Natural killer cell (primary cell): ENCODE measurements around the gene FOXD4L1. TPM values are rescaled to one million over a fixed set of nuclear protein-coding genes. Genes with fewer than 3 reads are reported as not detected.
"Not testable (repeated sequence)": the region's sequence is repeated elsewhere in the genome, so short reads cannot be mapped to it uniquely, and the experiment has no call there.

Experiments
- ATAC-seq, 3 donors: fragments of 150-1000 bp in 2 of 3; fragments of 200-7000 bp in 1 of 3; cut with Tn5 transposase; 1 replicate in 1 of 3; 2 replicates in 2 of 3; pipeline ENCODE4 v1.10.0; 2021; ENCODE audit warnings: mild to moderate bottlenecking in 2 of 3, moderate library complexity in 2 of 3
- DNase-seq, 2 donors: peaks; one replicate each; pipeline versions ENCODE4 v3.0.0 to v3.0.0-alpha.2; 2013 to 2021; ENCODE audit warnings: mixed read lengths in 1 of 2
- H3K27ac ChIP-seq: one replicate; pipeline ENCODE4 v1.5.1; 2013; ENCODE audit warnings: mild to moderate bottlenecking, low read length
- H3K27me3 ChIP-seq: one replicate; pipeline ENCODE4 v1.6.1; 2013; ENCODE audit warnings: low read length; ENCODE audit not compliant: control insufficient read depth, insufficient read depth
- H3K36me3 ChIP-seq: one replicate; pipeline ENCODE4 v1.6.1; 2013; ENCODE audit warnings: low read length; ENCODE audit not compliant: control insufficient read depth, insufficient read depth
- H3K4me1 ChIP-seq: one replicate; pipeline ENCODE4 v1.6.1; 2013; ENCODE audit warnings: low read length; ENCODE audit not compliant: control insufficient read depth, insufficient read depth
- H3K4me3 ChIP-seq: one replicate; pipeline ENCODE4 v1.5.1; 2013; ENCODE audit warnings: low read length
- H3K9me3 ChIP-seq: one replicate; pipeline ENCODE4 v1.6.1; 2013; ENCODE audit warnings: low read length; ENCODE audit not compliant: control insufficient read depth, insufficient read depth
- H3K27ac Mint-ChIP-seq, 2 donors: one replicate each; pipeline ENCODE4 v1.8.0; 2022; ENCODE audit warnings: mild to moderate bottlenecking in 2 of 2, mixed read lengths in 2 of 2, moderate library complexity in 1 of 2
- H3K27me3 Mint-ChIP-seq, 2 donors: one replicate each; pipeline ENCODE4 v1.8.0; 2022; ENCODE audit warnings: low read depth in 2 of 2, mixed read lengths in 2 of 2
- H3K36me3 Mint-ChIP-seq: one replicate; pipeline ENCODE4 v1.8.0; 2022; ENCODE audit warnings: mixed read lengths
- H3K4me1 Mint-ChIP-seq, 2 donors: one replicate each; pipeline ENCODE4 v1.8.0; 2022; ENCODE audit warnings: mixed read lengths in 2 of 2
- H3K4me3 Mint-ChIP-seq: one replicate; pipeline ENCODE4 v1.8.0; 2022; ENCODE audit warnings: mild to moderate bottlenecking, moderate library complexity, mixed read lengths
- H3K9me3 Mint-ChIP-seq, 2 donors: one replicate each; pipeline ENCODE4 v1.8.0; 2022; ENCODE audit warnings: mixed read lengths in 2 of 2
- WGBS: methylation state at CpG from one replicate; pipeline ENCODE4 v1.1.7; 2013; ENCODE audit warnings: missing lambda C conversion rate; ENCODE audit not compliant: insufficient coverage; 5-methylcytosine and 5-hydroxymethylcytosine counted together
- intact Hi-C: fragments of 100-400 bp; cut with micrococcal nuclease; formaldehyde crosslinking; loops from one replicate; pipeline ENCODE4 v1.14.2; 2022
- total RNA-seq, 4 donors: library from RNA; stranded (reverse); fragments of 120-200 nt in 1 of 4; gene quantifications; one replicate each; pipeline versions ENCODE4 v1.2.3 to v1.2.4, GENCODE V29; 2013 to 2022

FOXD4L1 gene
- total RNA-seq, 3 donors from 2014 or later (not counting 1 experiment from before 2014, with no cell fraction given) = not detected

DNA sequence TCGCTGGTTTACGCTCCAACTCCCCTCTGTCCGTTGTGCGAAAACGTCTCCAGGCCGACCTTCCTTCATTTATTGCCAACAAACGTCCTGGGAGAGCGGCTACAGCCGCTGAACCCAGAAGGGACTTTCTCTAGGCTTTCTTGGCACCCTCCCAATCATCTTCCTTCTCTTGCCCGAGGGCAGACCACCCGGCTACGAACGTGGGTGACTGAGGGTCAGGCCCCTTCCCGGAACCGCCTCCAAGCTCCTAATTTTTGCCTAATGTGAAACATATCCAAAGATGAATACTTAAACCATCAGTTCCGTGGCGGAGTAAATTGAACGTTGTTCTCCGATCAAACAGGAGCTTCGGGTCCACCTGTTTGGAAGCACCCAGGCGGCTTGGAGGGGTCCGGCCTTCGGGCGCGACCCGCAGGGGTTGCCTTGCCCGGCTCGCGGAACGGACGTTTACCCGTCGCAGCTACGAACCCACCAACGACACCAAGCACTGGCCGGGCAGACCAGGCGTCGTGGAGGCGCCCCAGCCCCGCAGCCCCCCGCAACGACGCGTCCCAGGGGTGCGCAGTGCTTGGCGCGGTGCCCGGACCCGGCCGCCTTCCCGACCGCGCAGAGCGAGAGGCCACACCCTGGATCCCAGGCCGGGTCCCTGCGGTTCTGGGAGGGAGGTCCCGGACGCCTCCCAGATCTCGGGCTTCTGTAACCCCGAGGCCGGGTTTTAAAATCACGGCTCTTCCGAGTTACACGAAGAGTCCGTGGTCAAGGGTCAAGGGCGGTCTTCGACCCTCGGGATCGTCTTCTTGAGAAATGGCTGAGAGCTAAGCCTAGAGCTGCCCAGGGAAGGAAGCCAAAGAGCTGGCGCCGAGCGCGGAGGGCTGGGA, 4.0 kb downstream of the FOXD4L1 start:
- 3% methylated on average over 67 of the region's 73 CpGs for WGBS
- H3K36me3 Mint-ChIP-seq, H3K9me3 Mint-ChIP-seq, H3K36me3 ChIP-seq, H3K9me3 ChIP-seq, intact Hi-C loops, H3K27ac ChIP-seq: not testable (repeated sequence)
- Mint-ChIP-seq H3K27me3 (peaks cover 24% of the 10 kb centered on the region in 2 donors), H3K4me3 (peak overlapping the region; percentile 80), H3K4me1 (peaks cover 13 to 16% of the 10 kb centered on the region in 2 donors), H3K27ac (peak overlapping the region in 1 of 2 donors; percentile 67)
- ATAC-seq (peak in 2 of 3 donors; percentile 14 to 19), DNase-seq (peak in 1 of 2 donors; percentile 34)
- peaks cover 37% of the 10 kb centered on the region for H3K4me1 ChIP-seq
- peak overlapping the region; percentile 27 for H3K4me3 ChIP-seq
- peaks cover 24% of the 10 kb centered on the region for H3K27me3 ChIP-seq

DNA sequence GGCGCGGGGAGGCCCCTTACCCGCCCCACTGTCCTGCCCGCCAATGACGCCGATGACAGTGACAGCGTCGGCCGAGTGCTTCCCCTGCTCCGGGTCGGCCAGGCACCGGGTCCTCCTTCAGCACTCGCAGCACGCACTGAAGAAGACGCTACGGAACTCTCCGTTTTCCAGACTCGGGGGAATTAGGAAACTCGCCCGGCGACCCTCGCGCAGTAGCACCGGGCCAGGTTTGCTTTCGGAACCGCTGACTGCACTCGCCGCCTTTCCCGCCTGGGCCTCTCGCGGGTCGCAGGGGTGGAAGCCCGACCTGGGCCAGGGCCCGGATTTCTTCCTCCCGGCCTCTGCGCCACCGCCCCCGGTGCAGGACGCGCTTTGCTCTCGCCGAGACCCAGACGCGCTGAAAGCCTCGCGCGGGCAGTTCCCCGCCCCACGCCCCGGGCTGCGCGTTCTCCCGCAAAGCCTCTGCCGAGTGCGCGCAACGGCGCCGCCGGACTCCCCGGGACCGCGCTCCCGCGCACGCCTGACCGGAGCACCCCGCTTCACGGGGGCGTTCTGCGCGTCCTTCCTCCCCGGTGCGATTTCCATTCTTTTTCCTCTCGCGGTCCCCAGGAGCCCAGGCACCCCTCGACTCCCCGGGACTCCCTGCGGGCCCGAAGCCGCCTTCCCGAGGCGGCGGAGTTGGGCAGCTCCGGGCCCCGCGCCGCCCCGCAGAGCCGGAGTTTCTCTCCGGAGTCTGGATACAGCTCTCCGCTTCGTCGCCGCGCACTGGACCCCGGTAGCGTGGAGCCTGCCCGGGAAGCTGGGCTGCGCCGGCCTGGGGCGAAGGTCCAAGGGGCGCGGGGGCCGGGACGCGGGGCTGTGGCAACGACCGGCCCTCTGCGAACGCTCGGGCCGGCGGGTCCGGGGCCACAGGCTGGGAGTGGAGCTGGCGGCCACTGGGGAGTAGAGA, 4.9 kb downstream of the FOXD4L1 start:
- H3K27ac ChIP-seq, H3K9me3 Mint-ChIP-seq, intact Hi-C loops, H3K9me3 ChIP-seq, H3K36me3 ChIP-seq, H3K36me3 Mint-ChIP-seq: not testable (repeated sequence)
- ATAC-seq (peak; percentile 81 to 90 (median 86)), DNase-seq (peak; percentile 25 to 72)
- Mint-ChIP-seq H3K4me1 (peaks cover 13 to 16% of the 10 kb centered on the region in 2 donors), H3K27ac (peak overlapping the region in 1 of 2 donors; percentile 67), H3K4me3 (peak overlapping the region; percentile 80), H3K27me3 (peaks cover 19 to 21% of the 10 kb centered on the region in 2 donors)
- 1% methylated on average over 107 of the region's 116 CpGs for WGBS
- Histone ChIP-seq H3K4me3 (peak overlapping the region; percentile 27), H3K4me1 (peaks cover 37% of the 10 kb centered on the region), H3K27me3 (peaks cover 24% of the 10 kb centered on the region)

DNA sequence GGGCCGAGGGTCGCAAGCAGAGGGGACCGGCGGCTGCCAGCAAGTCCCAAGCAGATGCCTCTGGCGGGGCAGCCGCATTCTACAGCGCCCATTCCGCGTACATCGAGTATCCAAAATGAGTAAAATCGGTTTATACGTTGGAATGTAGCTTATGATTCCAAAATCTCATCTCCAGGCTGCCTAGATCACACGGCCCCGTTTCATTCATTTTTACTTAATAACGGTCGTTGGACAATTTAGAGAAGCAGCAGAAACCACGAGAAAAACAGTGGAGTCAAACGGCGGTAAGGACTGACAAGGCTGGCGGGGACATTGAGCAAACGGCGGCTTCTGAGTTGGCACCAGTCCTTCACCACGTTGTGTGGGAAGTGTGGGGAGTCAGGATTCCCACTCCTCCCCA, 5.6 kb downstream of the FOXD4L1 start:
- peaks cover 23% of the 10 kb centered on the region for H3K27me3 ChIP-seq
- H3K36me3 Mint-ChIP-seq, H3K27ac ChIP-seq, H3K27ac Mint-ChIP-seq, intact Hi-C loops, H3K36me3 ChIP-seq, H3K9me3 Mint-ChIP-seq, H3K9me3 ChIP-seq, H3K4me3 ChIP-seq, ATAC-seq: not testable (repeated sequence)
- H3K4me1 ChIP-seq = peaks cover 35% of the 10 kb centered on the region
- Mint-ChIP-seq H3K27me3 (peaks cover 16 to 24% of the 10 kb centered on the region in 2 donors), H3K4me1 (peaks cover 13 to 16% of the 10 kb centered on the region in 2 donors), H3K4me3 (peak overlapping the region; percentile 35)
- DNase-seq = peak in 1 of 2 donors; percentile 38
- WGBS = 3% methylated on average over 19 of the region's 23 CpGs

DNA sequence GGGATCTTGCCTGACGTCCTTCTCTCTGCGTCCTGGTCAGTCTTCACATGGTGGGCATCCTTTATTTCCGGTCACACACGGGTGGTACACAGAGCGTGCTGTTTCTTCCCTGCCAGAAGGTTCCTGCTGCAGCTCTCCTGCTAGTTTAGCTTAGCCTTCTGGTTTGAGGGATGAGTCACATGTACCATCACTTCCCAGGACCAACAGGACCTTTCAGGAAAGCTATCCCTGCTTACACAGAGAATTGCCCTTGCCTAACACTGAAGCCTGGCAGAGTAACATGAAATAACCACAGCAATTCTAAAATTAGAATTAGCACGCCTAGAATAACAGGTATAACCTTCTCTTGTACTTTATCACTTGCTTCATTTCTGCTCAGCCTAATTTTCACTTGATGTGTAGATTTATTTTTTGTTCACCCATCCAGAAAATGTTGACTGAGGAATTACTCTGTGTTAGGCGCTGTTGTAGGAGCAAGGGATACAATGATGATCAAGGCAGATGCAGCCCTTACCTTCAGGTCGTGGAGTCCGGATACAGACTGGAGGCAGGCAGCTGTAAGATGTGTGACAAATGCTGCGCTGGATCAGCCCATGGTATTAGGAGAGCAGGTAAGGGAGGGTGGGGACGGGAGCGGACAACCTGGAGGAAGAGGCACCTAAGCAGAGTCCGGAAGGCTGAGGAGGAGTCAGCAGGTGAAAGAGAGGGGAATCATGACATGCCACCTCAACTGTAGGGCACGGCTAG, 9.1 kb downstream of the FOXD4L1 start:
- H3K4me1 Mint-ChIP-seq, H3K36me3 Mint-ChIP-seq, intact Hi-C loops, ATAC-seq, H3K9me3 ChIP-seq, H3K4me3 Mint-ChIP-seq, H3K4me3 ChIP-seq, H3K9me3 Mint-ChIP-seq, H3K27ac ChIP-seq, H3K27ac Mint-ChIP-seq, H3K36me3 ChIP-seq: not testable (repeated sequence)
- 17% methylated on average over 7 of the region's 14 CpGs for WGBS
- peaks cover 0 to 20% of the 10 kb centered on the region in 2 donors for H3K27me3 Mint-ChIP-seq
- Histone ChIP-seq H3K4me1 (peaks cover 13% of the 10 kb centered on the region), H3K27me3 (peaks cover 12% of the 10 kb centered on the region)
- DNase-seq = peak in 1 of 2 donors; percentile 8

DNA sequence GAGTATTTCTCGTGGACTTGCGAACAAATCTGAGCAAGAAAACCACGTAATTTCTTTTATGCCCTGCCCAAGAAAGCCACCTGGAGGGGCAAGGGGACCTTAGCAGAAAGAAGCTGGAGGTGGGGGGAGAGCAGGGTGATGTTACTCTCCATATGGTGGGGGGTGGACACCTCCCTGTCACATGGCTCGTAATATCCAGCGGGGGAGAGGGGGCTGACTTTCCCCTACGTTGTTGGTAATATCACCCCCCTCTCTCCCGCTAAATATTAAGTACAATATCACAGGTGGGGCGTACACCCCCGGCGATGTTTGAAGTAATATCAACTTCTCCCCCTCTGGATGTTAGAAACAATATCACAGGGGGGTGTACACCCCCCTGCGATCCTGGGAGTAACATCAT, 9.7 kb downstream of the FOXD4L1 start:
- H3K9me3 ChIP-seq, DNase-seq, H3K27ac Mint-ChIP-seq, H3K36me3 ChIP-seq, H3K4me3 Mint-ChIP-seq, H3K27ac ChIP-seq, H3K4me1 ChIP-seq, H3K27me3 ChIP-seq, intact Hi-C loops, H3K4me1 Mint-ChIP-seq, H3K9me3 Mint-ChIP-seq, ATAC-seq, H3K4me3 ChIP-seq, H3K36me3 Mint-ChIP-seq: not testable (repeated sequence)
- H3K27me3 Mint-ChIP-seq = peaks cover 0 to 18% of the 10 kb centered on the region in 2 donors
- no CpG with 5 or more reads among the region's 11 CpGs for WGBS

DNA sequence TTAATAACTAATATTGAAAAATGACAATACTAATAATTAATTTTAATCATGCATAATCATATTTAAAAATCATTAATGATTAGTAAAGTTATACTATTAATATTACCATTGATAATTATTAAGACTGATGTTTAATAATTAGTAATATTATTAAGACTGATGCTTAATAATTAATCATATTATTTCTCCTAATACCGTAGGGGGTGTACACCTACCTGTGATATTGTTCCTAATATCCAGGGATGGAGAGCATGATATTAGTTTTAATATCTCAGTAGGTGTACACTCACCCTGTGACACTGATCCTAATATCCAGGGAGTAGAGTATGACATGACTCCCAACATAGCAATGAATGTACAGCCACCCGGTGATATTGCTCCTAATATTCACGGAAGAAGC, 12.4 kb downstream of the FOXD4L1 start:
- H3K4me1 ChIP-seq, H3K27ac ChIP-seq, H3K4me3 ChIP-seq, H3K36me3 Mint-ChIP-seq, H3K9me3 Mint-ChIP-seq, H3K4me3 Mint-ChIP-seq, ATAC-seq, H3K36me3 ChIP-seq, H3K4me1 Mint-ChIP-seq, H3K27ac Mint-ChIP-seq, DNase-seq, H3K9me3 ChIP-seq, intact Hi-C loops, H3K27me3 ChIP-seq: not testable (repeated sequence)
- H3K27me3 Mint-ChIP-seq = peaks cover 0 to 22% of the 10 kb centered on the region in 2 donors
- no CpG with 5 or more reads among the region's 3 CpGs for WGBS

DNA sequence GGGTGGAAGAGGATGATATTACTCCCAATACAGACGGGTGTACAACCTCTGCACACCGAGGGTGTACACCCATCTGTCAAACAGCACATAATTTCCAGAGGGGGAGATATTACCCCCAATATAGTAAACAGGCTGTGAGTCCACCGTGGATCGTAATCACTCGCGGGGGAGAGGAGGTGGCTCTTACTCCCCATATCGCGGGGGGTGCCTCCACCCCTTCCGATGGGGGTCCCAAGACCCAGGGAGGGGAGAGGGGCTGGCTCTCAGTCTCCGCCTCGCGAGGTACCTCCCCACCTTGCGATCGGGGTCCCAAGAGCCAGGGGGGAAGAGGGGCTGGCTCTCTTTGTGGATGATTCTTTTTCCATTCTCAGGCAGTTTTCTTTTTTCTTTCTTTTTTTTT, 13.4 kb downstream of the FOXD4L1 start:
- H3K4me3 ChIP-seq, H3K36me3 ChIP-seq, H3K27ac Mint-ChIP-seq, H3K4me1 Mint-ChIP-seq, H3K27me3 ChIP-seq, DNase-seq, H3K4me1 ChIP-seq, ATAC-seq, H3K27ac ChIP-seq, H3K9me3 ChIP-seq, H3K36me3 Mint-ChIP-seq, H3K9me3 Mint-ChIP-seq, intact Hi-C loops, H3K4me3 Mint-ChIP-seq: not testable (repeated sequence)
- WGBS = 85% methylated on average over 13 of the region's 14 CpGs
- H3K27me3 Mint-ChIP-seq = peaks cover 0 to 22% of the 10 kb centered on the region in 2 donors
